IPS-15b (cell line): ENCODE measurements around the gene NKAIN2.
"Not testable (repeated sequence)": the region's sequence is repeated elsewhere in the genome, so short reads cannot be mapped to it uniquely, and the experiment has no call there.

Experiments
- H3K27me3 ChIP-seq: one replicate; pipeline ENCODE4 v1.6.1; 2013; ENCODE audit warnings: low read length; ENCODE audit not compliant: control insufficient read depth, insufficient read depth
- H3K36me3 ChIP-seq: one replicate; pipeline ENCODE4 v1.6.1; 2013; ENCODE audit warnings: low read length; ENCODE audit not compliant: control insufficient read depth, insufficient read depth
- H3K4me1 ChIP-seq: one replicate; pipeline ENCODE4 v1.6.1; 2013; ENCODE audit warnings: mild to moderate bottlenecking, low read length; ENCODE audit not compliant: control insufficient read depth, insufficient read depth
- H3K4me3 ChIP-seq: one replicate; pipeline ENCODE4 v1.5.1; 2013; ENCODE audit warnings: low read depth, low read length
- H3K9ac ChIP-seq: one replicate; pipeline ENCODE4 v1.6.1; 2013; ENCODE audit warnings: low read depth, mild to moderate bottlenecking, low read length
- H3K9me3 ChIP-seq: one replicate; pipeline ENCODE4 v1.6.1; 2013; ENCODE audit warnings: mild to moderate bottlenecking, low read length; ENCODE audit not compliant: control insufficient read depth, insufficient read depth

NKAIN2 gene

GRCh38 chr6:124131779-124132178 is 328.1 kb downstream of the NKAIN2 start:
- Histone ChIP-seq H3K36me3 (no peaks in the 10 kb centered on the region), H3K9ac (no peak overlapping the region), H3K27me3 (no peaks in the 10 kb centered on the region), H3K4me1 (no peaks in the 10 kb centered on the region), H3K4me3 (no peak overlapping the region), H3K9me3 (no peaks in the 10 kb centered on the region)

- H3K4me1 ChIP-seq: no peaks in the 10 kb centered on the region
- H3K9ac ChIP-seq: no peak overlapping the region
- H3K36me3 ChIP-seq: no peaks in the 10 kb centered on the region
- no peaks in the 10 kb centered on the region for H3K27me3 ChIP-seq
- H3K4me3 ChIP-seq: no peak overlapping the region
- no peaks in the 10 kb centered on the region for H3K9me3 ChIP-seq
Observed at GRCh38 chr6:124132256-124132655, 328.6 kb downstream of the NKAIN2 start.

- H3K4me3 ChIP-seq: no peak overlapping the region
- no peaks in the 10 kb centered on the region for H3K36me3 ChIP-seq
- no peaks in the 10 kb centered on the region for H3K27me3 ChIP-seq
- no peaks in the 10 kb centered on the region for H3K9me3 ChIP-seq
- no peaks in the 10 kb centered on the region for H3K4me1 ChIP-seq
- H3K9ac ChIP-seq: no peak overlapping the region
Observed at GRCh38 chr6:124142852-124143251, 339.2 kb downstream of the NKAIN2 start.

GRCh38 chr6:124143435-124143834 is 339.8 kb downstream of the NKAIN2 start:
- H3K4me3 ChIP-seq: no peak overlapping the region
- no peaks in the 10 kb centered on the region for H3K36me3 ChIP-seq
- H3K4me1 ChIP-seq: no peaks in the 10 kb centered on the region
- H3K9me3 ChIP-seq: no peaks in the 10 kb centered on the region
- H3K9ac ChIP-seq: no peak overlapping the region
- no peaks in the 10 kb centered on the region for H3K27me3 ChIP-seq

- Histone ChIP-seq H3K9me3 (no peaks in the 10 kb centered on the region), H3K4me3 (no peak overlapping the region), H3K36me3 (no peaks in the 10 kb centered on the region), H3K27me3 (no peaks in the 10 kb centered on the region), H3K9ac (no peak overlapping the region), H3K4me1 (no peaks in the 10 kb centered on the region)
Observed at GRCh38 chr6:124147621-124148020, 344.0 kb downstream of the NKAIN2 start.

GRCh38 chr6:124148236-124148957 is 344.7 kb downstream of the NKAIN2 start:
- Histone ChIP-seq H3K27me3 (no peaks in the 10 kb centered on the region), H3K9ac (no peak overlapping the region), H3K9me3 (no peaks in the 10 kb centered on the region), H3K4me1 (no peaks in the 10 kb centered on the region), H3K4me3 (no peak overlapping the region), H3K36me3 (no peaks in the 10 kb centered on the region)

GRCh38 chr6:124149646-124150045 is 346.0 kb downstream of the NKAIN2 start:
- Histone ChIP-seq H3K4me3 (no peak overlapping the region), H3K9me3 (no peaks in the 10 kb centered on the region), H3K9ac (no peak overlapping the region), H3K36me3 (no peaks in the 10 kb centered on the region), H3K4me1 (no peaks in the 10 kb centered on the region), H3K27me3 (no peaks in the 10 kb centered on the region)

GRCh38 chr6:124158024-124158423 is 354.4 kb downstream of the NKAIN2 start:
- no peak overlapping the region for H3K4me3 ChIP-seq
- peaks cover 2% of the 10 kb centered on the region for H3K4me1 ChIP-seq
- no peaks in the 10 kb centered on the region for H3K27me3 ChIP-seq
- H3K36me3 ChIP-seq: no peaks in the 10 kb centered on the region
- H3K9me3 ChIP-seq: no peaks in the 10 kb centered on the region
- no peak overlapping the region for H3K9ac ChIP-seq

GRCh38 chr6:124163676-124164075 is 360.0 kb downstream of the NKAIN2 start:
- Histone ChIP-seq H3K4me1 (no peaks in the 10 kb centered on the region), H3K36me3 (no peaks in the 10 kb centered on the region), H3K27me3 (no peaks in the 10 kb centered on the region), H3K9me3 (no peaks in the 10 kb centered on the region), H3K4me3 (no peak overlapping the region), H3K9ac (no peak overlapping the region)

- Histone ChIP-seq H3K36me3 (no peaks in the 10 kb centered on the region), H3K9ac (no peak overlapping the region), H3K4me3 (no peak overlapping the region), H3K27me3 (no peaks in the 10 kb centered on the region), H3K4me1 (no peaks in the 10 kb centered on the region), H3K9me3 (no peaks in the 10 kb centered on the region)
Observed at GRCh38 chr6:124164343-124164742, 360.7 kb downstream of the NKAIN2 start.

- H3K9me3 ChIP-seq, H3K27me3 ChIP-seq, H3K4me3 ChIP-seq, H3K4me1 ChIP-seq, H3K36me3 ChIP-seq, H3K9ac ChIP-seq: not testable (repeated sequence)
Observed at GRCh38 chr6:124167249-124167648, 363.6 kb downstream of the NKAIN2 start.

- no peaks in the 10 kb centered on the region for H3K9me3 ChIP-seq
- no peaks in the 10 kb centered on the region for H3K4me1 ChIP-seq
- no peaks in the 10 kb centered on the region for H3K36me3 ChIP-seq
- H3K4me3 ChIP-seq: no peak overlapping the region
- no peaks in the 10 kb centered on the region for H3K27me3 ChIP-seq
- no peak overlapping the region for H3K9ac ChIP-seq
Observed at GRCh38 chr6:124190256-124190655, 386.6 kb downstream of the NKAIN2 start.
